ENCODE results near the gene TADA3. TPM values are rescaled to one million over a fixed set of nuclear protein-coding genes. Genes with fewer than 3 reads are reported as not detected.
A peak's percentile ranks its signal among the peaks of the same experiment; 100 is the strongest.

The TADA3 gene
- total RNA-seq, 1 experiment from 2014 or later, result 49.2 TPM

- Mint-ChIP-seq H3K27me3 (ENCODE audit: insufficient read depth, unreplicated experiment) (no peaks in the 10 kb centered on the region), H3K4me1 (ENCODE audit: low read depth, unreplicated experiment) (peaks cover 22% of the 10 kb centered on the region), H3K4me3 (ENCODE audit: unreplicated experiment) (peak overlapping the region; percentile 84), H3K27ac (ENCODE audit: unreplicated experiment) (peak overlapping the region; percentile 63), H3K36me3 (ENCODE audit: insufficient read depth, unreplicated experiment) (peaks cover 34% of the 10 kb centered on the region), H3K9me3 (ENCODE audit: unreplicated experiment) (no peaks in the 10 kb centered on the region)
- Histone ChIP-seq H3K4me3 (ENCODE audit: low read depth, low read length) (peak overlapping the region; percentile 85), H3K27me3 (replicated peaks; ENCODE audit: control insufficient read depth, insufficient read depth, low read length) (no peaks in the 10 kb centered on the region), H3K4me1 (peaks cover 7% of the 10 kb centered on the region; the same call in 1 of the 2 replicates), H3K36me3 (ENCODE audit: control insufficient read depth, insufficient read depth, low read length) (no peaks in the 10 kb centered on the region), H3K9me3 (no peaks in the 10 kb centered on the region)
- intact Hi-C loops (cut with micrococcal nuclease; ENCODE audit: unreplicated experiment), result loop anchor here (10.0 kb wide), 1 partner anchor 377 kb away; no protein-coding TSS in a partner anchor
- TF ChIP-seq CTCF (IDR thresholded peaks at IDR 0.05; ENCODE audit: insufficient read depth in 1 of 2, low read depth in 1 of 2, low read length in 1 of 2, severe bottlenecking in 1 of 2, unreplicated experiment in 1 of 2), result no peak
- CTCF ChIA-PET, result interaction anchor here (0.6 to 1.8 kb wide), 3 partner anchors 17 to 214 kb away, joined by 4 to 7 read pairs (median 4); partner anchors contain the start of genes ARPC4, OGG1 and TADA3
- POLR2A ChIA-PET, result interaction anchor here (0.7 to 1.7 kb wide), 3 partner anchors 9 to 203 kb away, joined by 3 to 9 read pairs (median 3); partner anchors contain the start of gene OGG1
- peak in 1 of 2 experiments; percentile 34 for DNase-seq
- no TSS peak for BruUV-seq (replicated peaks)
Measured at GRCh38 chr3:9732080-9732739, 60.1 kb downstream of the TADA3 start.

- H3K9me3 ChIP-seq, result no peaks in the 10 kb centered on the region
- POLR2A ChIA-PET, result interaction anchor here (0.5 to 1.7 kb wide), 6 partner anchors 10 to 204 kb away, joined by 3 to 9 read pairs (median 3); partner anchors contain the start of gene OGG1
- Mint-ChIP-seq H3K4me3 (ENCODE audit: unreplicated experiment) (peak within 1 kb of the TSS; percentile 84), H3K27ac (ENCODE audit: unreplicated experiment) (peak within 1 kb of the TSS; percentile 83), H3K36me3 (ENCODE audit: insufficient read depth, unreplicated experiment) (peaks cover 27% of the 10 kb centered on the region), H3K9me3 (ENCODE audit: unreplicated experiment) (no peaks in the 10 kb centered on the region), H3K27me3 (ENCODE audit: insufficient read depth, unreplicated experiment) (no peaks in the 10 kb centered on the region), H3K4me1 (ENCODE audit: low read depth, unreplicated experiment) (peaks cover 23% of the 10 kb centered on the region)
- no peaks in the 10 kb centered on the region for H3K36me3 ChIP-seq (ENCODE audit: control insufficient read depth, insufficient read depth, low read length)
- H3K4me1 ChIP-seq, result peaks cover 7% of the 10 kb centered on the region; the same call in 1 of the 2 replicates
- peak within 1 kb of the TSS; percentile 85 for H3K4me3 ChIP-seq (ENCODE audit: low read depth, low read length)
- DNase-seq, result peak; percentile 98 to 99
- H3K27me3 ChIP-seq (replicated peaks; ENCODE audit: control insufficient read depth, insufficient read depth, low read length), result no peaks in the 10 kb centered on the region
- no TSS peak for BruUV-seq (replicated peaks)
- intact Hi-C loops (cut with micrococcal nuclease; ENCODE audit: unreplicated experiment), result loop anchor here (1.0 to 10.0 kb wide), 3 partner anchors 18 to 377 kb away; partner anchors contain the start of genes MTMR14 and OGG1
- CTCF ChIA-PET, result interaction anchor here (0.9 to 1.8 kb wide), 3 partner anchors 10 to 61 kb away, joined by 4 to 7 read pairs (median 4); partner anchors contain the start of genes ARPC4, OGG1 and TADA3
- TF ChIP-seq CTCF (IDR thresholded peaks at IDR 0.05; ENCODE audit: insufficient read depth in 1 of 2, low read depth in 1 of 2, low read length in 1 of 2, severe bottlenecking in 1 of 2, unreplicated experiment in 1 of 2), result no peak
Measured at GRCh38 chr3:9731206-9732079, 60.8 kb downstream of the TADA3 start, which contains the start of gene BRPF1. Gene BRPF1, plus strand, starts transcription at chr3:9731735. Its CDS starts 2,406 bp downstream, at chr3:9734141.
